K562 (cell line): ENCODE data around the gene LAPTM5. TPM values are rescaled to one million over a fixed set of nuclear protein-coding genes. Genes with fewer than 3 reads are reported as not detected.

Source experiments
- ATAC-seq: fragments of 200-7000 bp; cut with Tn5 transposase; 3 replicates; pipeline ENCODE4 v1.9.1; 2020; ENCODE audit warnings: moderate library complexity
- BruUV-seq: library from RNA; stranded (reverse); fragments of 400-500 nt; replicated peaks from 2 replicates; lab custom pipeline; 2021; lab: Mats Ljungman, UMichigan
- CTCF ChIA-PET: fragments of 300-600 bp; formaldehyde crosslinking; extraction: SDS; loops from one replicate; lab custom pipeline; 2021; ENCODE audit warnings: low intra/inter-chr PET ratio; lab: Yijun Ruan, JAX
- POLR2A ChIA-PET: fragments of 300-600, 350-650 bp; sonication (Branson Sonifier 250); formaldehyde crosslinking; extraction: SDS; loops from one replicate; lab custom pipeline; 2021; ENCODE audit warnings: antibody characterized with exemption, inconsistent platforms; lab: Yijun Ruan, JAX
- DNase-seq, 4 experiments: peaks; one replicate each; pipeline versions ENCODE4 v3.0.0 to v3.0.0-alpha.2; 2011 to 2018; ENCODE audit warnings: low spot score in 3 of 4, mixed read lengths in 3 of 4; ENCODE audit errors: extremely low read depth in 1 of 4
- FAIRE-seq: peaks from 2 replicates; lab custom pipeline; 2011; peaks lifted over from hg19 to GRCh38; lab: Jason Lieb, UNC
- H2AFZ ChIP-seq: 2 replicates; pipeline ENCODE4 v1.6.0; 2011; ENCODE audit warnings: low read depth, low read length, control low read depth, inconsistent platforms
- H3K27ac ChIP-seq: fragments of 200-600 bp; 3 replicates; pipeline ENCODE4 v1.8.0; 2011; ENCODE audit warnings: low read depth, mild to moderate bottlenecking, control low read depth, inconsistent platforms, low read length, moderate library complexity, mixed read lengths; ENCODE audit errors: extremely low read depth
- H3K27me3 ChIP-seq, 2 experiments: fragments of 300-600 bp in 1 of 2; 2 replicates in 1 of 2; 3 replicates in 1 of 2; pipeline versions ENCODE4 v1.6.0 to v1.8.0; 2011; ENCODE audit warnings: inconsistent platforms in 2 of 2, low read length in 2 of 2, mild to moderate bottlenecking in 1 of 2, mixed read lengths in 1 of 2, moderate library complexity in 1 of 2; ENCODE audit not compliant: control insufficient read depth in 2 of 2, insufficient read depth in 2 of 2
- H3K36me3 ChIP-seq: fragments of 300-600 bp; 3 replicates; pipeline ENCODE4 v1.8.0; 2011; ENCODE audit warnings: mild to moderate bottlenecking, low read length, inconsistent platforms; ENCODE audit not compliant: control insufficient read depth, insufficient read depth
- H3K4me1 ChIP-seq, 2 experiments: fragments of 200-600 bp in 1 of 2; replicated peaks in 1 of 2; 2 replicates in 1 of 2; 3 replicates in 1 of 2; pipeline versions ENCODE4 v1.5.1 to v1.8.0; 2011; ENCODE audit warnings: inconsistent platforms in 2 of 2, low read length in 2 of 2, mild to moderate bottlenecking in 1 of 2, mixed read lengths in 1 of 2, moderate library complexity in 1 of 2; ENCODE audit not compliant: control insufficient read depth in 2 of 2, insufficient read depth in 2 of 2
- H3K4me2 ChIP-seq: 2 replicates; pipeline ENCODE4 v1.6.1; 2011; ENCODE audit warnings: low read length, control low read depth, inconsistent platforms, mixed read lengths; ENCODE audit not compliant: insufficient read depth
- H3K4me3 ChIP-seq: fragments of 200-600 bp; sonication (generic), shearing (Covaris generic); 2 replicates; pipeline ENCODE4 v1.5.1; 2016; ENCODE audit warnings: control low read depth, inconsistent platforms
- H3K79me2 ChIP-seq: fragments of 200-600 bp; 3 replicates; pipeline ENCODE4 v1.8.0; 2011; ENCODE audit warnings: low read length, inconsistent platforms; ENCODE audit not compliant: control insufficient read depth, insufficient read depth
- H3K9ac ChIP-seq, 2 experiments: 2 replicates each; pipeline versions ENCODE4 v1.6.0 to v1.6.1; 2011; ENCODE audit warnings: low read depth in 2 of 2, low read length in 2 of 2, control low read depth in 1 of 2, inconsistent platforms in 1 of 2, mild to moderate bottlenecking in 1 of 2, mixed read lengths in 1 of 2; ENCODE audit not compliant: insufficient read depth in 1 of 2
- H3K9me1 ChIP-seq: one replicate; pipeline ENCODE4 v1.6.0; 2011; ENCODE audit warnings: inconsistent platforms, mild to moderate bottlenecking, low read length, moderate library complexity; ENCODE audit not compliant: control insufficient read depth, insufficient read depth
- H3K9me3 ChIP-seq: replicated peaks from 2 replicates; pipeline ENCODE4 v1.5.1; 2011; ENCODE audit warnings: low read depth, low read length, inconsistent platforms; ENCODE audit not compliant: control insufficient read depth, insufficient read depth
- H4K20me1 ChIP-seq: replicated peaks from 2 replicates; pipeline ENCODE4 v1.6.1; 2011; ENCODE audit warnings: low read length, inconsistent platforms, mixed read lengths; ENCODE audit not compliant: control insufficient read depth, insufficient read depth
- E4F1 ChIP-seq: fragments of 250-450 bp; sonication (Bioruptor Pico); IDR thresholded peaks from 2 replicates; pipeline ENCODE4 v1.5.0; 2021; ENCODE audit warnings: mild to moderate bottlenecking, borderline replicate concordance
- LARP7 ChIP-seq: fragments of 450-650 bp; IDR thresholded peaks from 2 replicates; pipeline ENCODE4 v1.6.1; 2016
- NR2F6 ChIP-seq: fragments of 450-650 bp; formaldehyde crosslinking; IDR thresholded peaks from 2 replicates; pipeline ENCODE4 v1.4.0; 2020; ENCODE audit warnings: mild to moderate bottlenecking
- SIN3B ChIP-seq: fragments of 450-650 bp; IDR thresholded peaks from 2 replicates; pipeline ENCODE4 v1.6.1; 2017; ENCODE audit warnings: low read depth, mild to moderate bottlenecking, moderate library complexity
- TAL1 ChIP-seq: fragments of 450-650 bp; IDR thresholded peaks from 2 replicates; pipeline ENCODE4 v1.6.1; 2016; ENCODE audit warnings: mild to moderate bottlenecking
- TFAM ChIP-seq: fragments of 250-450 bp; sonication (Bioruptor Pico); conservative IDR thresholded peaks from 2 replicates; pipeline ENCODE4 v1.5.0; 2021; ENCODE audit warnings: mild to moderate bottlenecking, moderate library complexity
- TOE1 ChIP-seq, 2 experiments: fragments of 450-650 bp in 1 of 2; sonication (generic) in 1 of 2; formaldehyde crosslinking in 1 of 2; IDR thresholded peaks; 2 replicates each; pipeline versions ENCODE4 v1.7.1 to v1.8.0; 2016 to 2022; ENCODE audit warnings: borderline replicate concordance in 2 of 2, mild to moderate bottlenecking in 2 of 2, antibody characterized with exemption in 1 of 2, inconsistent platforms in 1 of 2, low read depth in 1 of 2, missing genetic modification reagents in 1 of 2, moderate library complexity in 1 of 2
- ZBED1 ChIP-seq: IDR thresholded peaks from 2 replicates; pipeline ENCODE4 v1.6.1; 2014
- ZBTB40 ChIP-seq, 2 experiments: fragments of 450-650 bp in 1 of 2; sonication (generic) in 1 of 2; formaldehyde crosslinking in 1 of 2; IDR thresholded peaks; 2 replicates each; pipeline versions ENCODE4 v1.7.1 to v1.9.0; 2016 to 2022; ENCODE audit warnings: inconsistent platforms in 1 of 2, mild to moderate bottlenecking in 1 of 2, missing genetic modification reagents in 1 of 2
- ZNF217 ChIP-seq: sonication (generic); formaldehyde crosslinking; IDR thresholded peaks from 2 replicates; pipeline ENCODE4 v1.8.0; 2022; ENCODE audit warnings: mild to moderate bottlenecking, missing genetic modification reagents
- WGBS: fragments of 100-300 bp; shearing (Covaris generic); methylation state at CpG from one replicate; pipeline ENCODE4 v1.1.6; 2016; ENCODE audit warnings: low coverage, mixed read lengths; ENCODE audit not compliant: insufficient coverage; ENCODE audit errors: missing lambda C conversion rate; 5-methylcytosine and 5-hydroxymethylcytosine counted together
- in situ Hi-C: fragments of 300-500 bp; cut with MboI; formaldehyde crosslinking; loops from 4 replicates; pipeline ENCODE4 v1.15.0; 2018; ENCODE audit warnings: inconsistent platforms, mixed read lengths
- intact Hi-C: fragments of 100-400 bp; cut with micrococcal nuclease; formaldehyde crosslinking; loops from 2 replicates; pipeline ENCODE4 v1.14.2; 2022
- polyA plus RNA-seq, 8 experiments: library from polyadenylated mRNA; depleted of rRNA in 4 of 8; stranded (reverse) in 5 of 8; unstranded in 3 of 8; fragments of >200 nt; fragmentation: Nextera tagmentation in 2 of 8; fragmentation: Illumina TruSeq in 1 of 8; extraction: Ambion mirVana in 2 of 8; extraction: Trizol in 1 of 8; gene quantifications; 2 replicates each; pipeline versions ENCODE4 v1.2.1 to v1.2.3, GENCODE V29; 2011 to 2014; ENCODE audit warnings: inconsistent platforms in 1 of 8, missing spikeins in 1 of 8
- total RNA-seq, 7 experiments: library from RNA; depleted of rRNA in 6 of 7; stranded (reverse); fragments of >200 nt in 6 of 7; fragmentation: Illumina TruSeq in 2 of 7; extraction: Trizol in 2 of 7; gene quantifications; 2 replicates each; pipeline versions ENCODE4 v1.2.1 to v1.2.3, GENCODE V29; 2011 to 2021; ENCODE audit warnings: low replicate concordance in 1 of 7

The LAPTM5 gene
- total and polyA plus RNA-seq, 9 of the 15 experiments (the other 6 are each of a cell fraction or from before 2014, with no cell fraction given), result 2.4 to 47.3 (median 20.3) TPM

GRCh38 chr1:30763651-30764248 is 6.2 kb upstream of the LAPTM5 start:
- intact Hi-C loops (no loop called here), in situ Hi-C loops (no loop called here)
- no peaks in the 10 kb centered on the region for H3K9me1 ChIP-seq
- 75% methylated on average over 10 of the region's 10 CpGs for WGBS
- no peak overlapping the region for H3K4me2 ChIP-seq
- H3K27ac ChIP-seq, result peak overlapping the region; percentile 78; the same call in 2 of the 3 replicates
- no peaks in the 10 kb centered on the region for H4K20me1 ChIP-seq
- BruUV-seq, result no TSS peak
- DNase-seq (no peak), FAIRE-seq (no peak), ATAC-seq (no peak)
- ChIA-PET POLR2A (interaction anchor here (3.6 to 4.1 kb wide), 2 partner anchors 8 to 15 kb away, joined by 13 to 23 read pairs; no protein-coding TSS in a partner anchor), CTCF (interaction anchor here (0.8 kb wide), 1 partner anchor 16 kb away, joined by 3 read pairs; no protein-coding TSS in a partner anchor)
- H2AFZ ChIP-seq, result peak overlapping the region; percentile 63
- H3K9ac ChIP-seq, result peak overlapping the region; percentile 7 to 79; a peak in 2 of 4 replicates
- H3K79me2 ChIP-seq, result peaks cover 3% of the 10 kb centered on the region; the same call in 1 of the 3 replicates
- H3K4me1 ChIP-seq, result peaks cover 67 to 88% of the 10 kb centered on the region in 2 experiments
- no peaks in the 10 kb centered on the region; a peak in 1 of 5 replicates for H3K27me3 ChIP-seq
- H3K36me3 ChIP-seq, result no peaks in the 10 kb centered on the region
- H3K4me3 ChIP-seq, result no peak overlapping the region
- H3K9me3 ChIP-seq, result no peaks in the 10 kb centered on the region
- TF ChIP-seq SIN3B, result no peak
- peak; percentile 28; the same call in 1 of the 2 replicates for TF ChIP-seq LARP7
- TF ChIP-seq ZNF217 (CRISPR knock-in tag), result no peak
- no peak for TF ChIP-seq TAL1
- TF ChIP-seq ZBED1, result no peak
- no peak for TF ChIP-seq ZBTB40 (IDR thresholded peaks at IDR 0.05)
- TF ChIP-seq ZBTB40 (CRISPR knock-in tag; IDR thresholded peaks at IDR 0.05), result no peak
- TF ChIP-seq TFAM (CRISPR knock-in tag), result no peak
- TF ChIP-seq NR2F6 (CRISPR knock-in tag), result no peak
- no peak for TF ChIP-seq TOE1 (IDR thresholded peaks at IDR 0.05; ENCODE audit: borderline replicate concordance)
- no peak for TF ChIP-seq TOE1 (CRISPR knock-in tag; IDR thresholded peaks at IDR 0.05; ENCODE audit: borderline replicate concordance, low read depth)
- TF ChIP-seq E4F1 (CRISPR knock-in tag), result no peak
